ENCODE results near the gene UBB. TPM values are rescaled to one million over a fixed set of nuclear protein-coding genes. Genes with fewer than 3 reads are reported as not detected.

Gene UBB
- total and polyA plus RNA-seq, 9 of the 15 experiments (the other 6 are each of a cell fraction or from before 2014, with no cell fraction given): 1,069 to 4,143 (median 1,696) TPM

DNA sequence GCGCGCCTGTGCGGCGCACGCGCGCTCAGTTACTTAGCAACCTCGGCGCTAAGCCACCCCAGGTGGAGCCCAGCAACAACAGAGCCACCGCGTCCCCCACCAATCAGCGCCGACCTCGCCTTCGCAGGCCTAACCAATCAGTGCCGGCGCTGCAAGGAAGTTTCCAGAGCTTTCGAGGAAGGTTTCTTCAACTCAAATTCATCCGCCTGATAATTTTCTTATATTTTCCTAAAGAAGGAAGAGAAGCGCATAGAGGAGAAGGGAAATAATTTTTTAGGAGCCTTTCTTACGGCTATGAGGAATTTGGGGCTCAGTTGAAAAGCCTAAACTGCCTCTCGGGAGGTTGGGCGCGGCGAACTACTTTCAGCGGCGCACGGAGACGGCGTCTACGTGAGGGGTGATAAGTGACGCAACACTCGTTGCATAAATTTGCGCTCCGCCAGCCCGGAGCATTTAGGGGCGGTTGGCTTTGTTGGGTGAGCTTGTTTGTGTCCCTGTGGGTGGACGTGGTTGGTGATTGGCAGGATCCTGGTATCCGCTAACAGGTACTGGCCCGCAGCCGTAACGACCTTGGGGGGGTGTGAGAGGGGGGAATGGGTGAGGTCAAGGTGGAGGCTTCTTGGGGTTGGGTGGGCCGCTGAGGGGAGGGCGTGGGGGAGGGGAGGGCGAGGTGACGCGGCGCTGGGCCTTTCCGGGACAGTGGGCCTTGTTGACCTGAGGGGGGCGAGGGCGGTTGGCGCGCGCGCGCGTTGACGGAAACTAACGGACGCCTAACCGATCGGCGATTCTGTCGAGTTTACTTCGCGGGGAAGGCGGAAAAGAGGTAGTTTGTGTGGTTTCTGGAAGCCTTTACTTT lies at the start of gene UBB (continued):
- TF ChIP-seq, protein P1, sequence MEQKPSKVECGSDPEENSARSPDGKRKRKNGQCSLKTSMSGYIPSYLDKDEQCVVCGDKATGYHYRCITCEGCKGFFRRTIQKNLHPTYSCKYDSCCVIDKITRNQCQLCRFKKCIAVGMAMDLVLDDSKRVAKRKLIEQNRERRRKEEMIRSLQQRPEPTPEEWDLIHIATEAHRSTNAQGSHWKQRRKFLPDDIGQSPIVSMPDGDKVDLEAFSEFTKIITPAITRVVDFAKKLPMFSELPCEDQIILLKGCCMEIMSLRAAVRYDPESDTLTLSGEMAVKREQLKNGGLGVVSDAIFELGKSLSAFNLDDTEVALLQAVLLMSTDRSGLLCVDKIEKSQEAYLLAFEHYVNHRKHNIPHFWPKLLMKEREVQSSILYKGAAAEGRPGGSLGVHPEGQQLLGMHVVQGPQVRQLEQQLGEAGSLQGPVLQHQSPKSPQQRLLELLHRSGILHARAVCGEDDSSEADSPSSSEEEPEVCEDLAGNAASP (IDR thresholded peaks at IDR 0.05): no peak
- no peak for TF ChIP-seq SAFB (IDR thresholded peaks at IDR 0.05; ENCODE audit: borderline replicate concordance, low read depth, low read length)
- TF ChIP-seq, protein P2, sequence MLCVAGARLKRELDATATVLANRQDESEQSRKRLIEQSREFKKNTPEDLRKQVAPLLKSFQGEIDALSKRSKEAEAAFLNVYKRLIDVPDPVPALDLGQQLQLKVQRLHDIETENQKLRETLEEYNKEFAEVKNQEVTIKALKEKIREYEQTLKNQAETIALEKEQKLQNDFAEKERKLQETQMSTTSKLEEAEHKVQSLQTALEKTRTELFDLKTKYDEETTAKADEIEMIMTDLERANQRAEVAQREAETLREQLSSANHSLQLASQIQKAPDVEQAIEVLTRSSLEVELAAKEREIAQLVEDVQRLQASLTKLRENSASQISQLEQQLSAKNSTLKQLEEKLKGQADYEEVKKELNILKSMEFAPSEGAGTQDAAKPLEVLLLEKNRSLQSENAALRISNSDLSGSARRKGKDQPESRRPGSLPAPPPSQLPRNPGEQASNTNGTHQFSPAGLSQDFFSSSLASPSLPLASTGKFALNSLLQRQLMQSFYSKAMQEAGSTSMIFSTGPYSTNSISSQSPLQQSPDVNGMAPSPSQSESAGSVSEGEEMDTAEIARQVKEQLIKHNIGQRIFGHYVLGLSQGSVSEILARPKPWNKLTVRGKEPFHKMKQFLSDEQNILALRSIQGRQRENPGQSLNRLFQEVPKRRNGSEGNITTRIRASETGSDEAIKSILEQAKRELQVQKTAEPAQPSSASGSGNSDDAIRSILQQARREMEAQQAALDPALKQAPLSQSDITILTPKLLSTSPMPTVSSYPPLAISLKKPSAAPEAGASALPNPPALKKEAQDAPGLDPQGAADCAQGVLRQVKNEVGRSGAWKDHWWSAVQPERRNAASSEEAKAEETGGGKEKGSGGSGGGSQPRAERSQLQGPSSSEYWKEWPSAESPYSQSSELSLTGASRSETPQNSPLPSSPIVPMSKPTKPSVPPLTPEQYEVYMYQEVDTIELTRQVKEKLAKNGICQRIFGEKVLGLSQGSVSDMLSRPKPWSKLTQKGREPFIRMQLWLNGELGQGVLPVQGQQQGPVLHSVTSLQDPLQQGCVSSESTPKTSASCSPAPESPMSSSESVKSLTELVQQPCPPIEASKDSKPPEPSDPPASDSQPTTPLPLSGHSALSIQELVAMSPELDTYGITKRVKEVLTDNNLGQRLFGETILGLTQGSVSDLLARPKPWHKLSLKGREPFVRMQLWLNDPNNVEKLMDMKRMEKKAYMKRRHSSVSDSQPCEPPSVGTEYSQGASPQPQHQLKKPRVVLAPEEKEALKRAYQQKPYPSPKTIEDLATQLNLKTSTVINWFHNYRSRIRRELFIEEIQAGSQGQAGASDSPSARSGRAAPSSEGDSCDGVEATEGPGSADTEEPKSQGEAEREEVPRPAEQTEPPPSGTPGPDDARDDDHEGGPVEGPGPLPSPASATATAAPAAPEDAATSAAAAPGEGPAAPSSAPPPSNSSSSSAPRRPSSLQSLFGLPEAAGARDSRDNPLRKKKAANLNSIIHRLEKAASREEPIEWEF (CRISPR knock-in tag; IDR thresholded peaks at IDR 0.05): no peak
- peak; percentile 68 for TF ChIP-seq ESRRA (IDR thresholded peaks at IDR 0.05; ENCODE audit: borderline replicate concordance, low read depth)
- no peak for TF ChIP-seq ZNF507 (tag; conservative IDR thresholded peaks at IDR 0.05)
- TF ChIP-seq NEUROD1 (IDR thresholded peaks at IDR 0.05; ENCODE audit: borderline replicate concordance, low read depth, low read length, partially characterized antibody): no peak
- TF ChIP-seq, protein P3, sequence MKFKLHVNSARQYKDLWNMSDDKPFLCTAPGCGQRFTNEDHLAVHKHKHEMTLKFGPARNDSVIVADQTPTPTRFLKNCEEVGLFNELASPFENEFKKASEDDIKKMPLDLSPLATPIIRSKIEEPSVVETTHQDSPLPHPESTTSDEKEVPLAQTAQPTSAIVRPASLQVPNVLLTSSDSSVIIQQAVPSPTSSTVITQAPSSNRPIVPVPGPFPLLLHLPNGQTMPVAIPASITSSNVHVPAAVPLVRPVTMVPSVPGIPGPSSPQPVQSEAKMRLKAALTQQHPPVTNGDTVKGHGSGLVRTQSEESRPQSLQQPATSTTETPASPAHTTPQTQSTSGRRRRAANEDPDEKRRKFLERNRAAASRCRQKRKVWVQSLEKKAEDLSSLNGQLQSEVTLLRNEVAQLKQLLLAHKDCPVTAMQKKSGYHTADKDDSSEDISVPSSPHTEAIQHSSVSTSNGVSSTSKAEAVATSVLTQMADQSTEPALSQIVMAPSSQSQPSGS (CRISPR knock-in tag; IDR thresholded peaks at IDR 0.05): no peak
- 0 out of 2 replicates have a peak, but pooled peaks have one; percentile 45 for TF ChIP-seq GTF2F1 (IDR thresholded peaks at IDR 0.05; ENCODE audit: low read depth, low read length)
- no peak for TF ChIP-seq ZNF347 (CRISPR knock-in tag; IDR thresholded peaks at IDR 0.05; ENCODE audit: low read depth)
- no peak for TF ChIP-seq MED1 (CRISPR knock-in tag; IDR thresholded peaks at IDR 0.05; ENCODE audit: borderline replicate concordance)
- TF ChIP-seq ZFX (CRISPR knock-in tag; IDR thresholded peaks at IDR 0.05): peak; percentile 91
- TF ChIP-seq RNF2 (IDR thresholded peaks at IDR 0.05): peak; percentile 47; the same call in 1 of the 2 replicates
- peak; percentile 81 for TF ChIP-seq CREM (IDR thresholded peaks at IDR 0.05; ENCODE audit: low read depth)
- TF ChIP-seq STAG1 (CRISPR knock-in tag; IDR thresholded peaks at IDR 0.05; ENCODE audit: borderline replicate concordance): no peak
- no peak for TF ChIP-seq CHCHD3 (CRISPR knock-in tag; IDR thresholded peaks at IDR 0.05)
- TF ChIP-seq ZNF75A (CRISPR knock-in tag; IDR thresholded peaks at IDR 0.05): no peak
- TF ChIP-seq SRSF3 (IDR thresholded peaks at IDR 0.05; ENCODE audit: insufficient read depth, low read length): no peak
- TF ChIP-seq KLF1 (tag; IDR thresholded peaks at IDR 0.05): no peak
- no peak for TF ChIP-seq NR3C1 (CRISPR knock-in tag; IDR thresholded peaks at IDR 0.05)
- no peak for TF ChIP-seq CBX5 (IDR thresholded peaks at IDR 0.05; ENCODE audit: borderline replicate concordance, low read depth)
- no peak; a peak in 1 of 4 replicates for TF ChIP-seq KDM4B (IDR thresholded peaks at IDR 0.05; ENCODE audit: borderline replicate concordance in 2 of 2, low read depth in 1 of 2)

Data from K562 (cell line).